SHP77 (cell line): Measurements from ENCODE around the gene MAP3K9.
"Not testable (repeated sequence)": the region's sequence is repeated elsewhere in the genome, so short reads cannot be mapped to it uniquely, and the experiment has no call there.

Source experiments
- DNase-seq, 2 experiments: peaks; one replicate each; lab custom pipeline; 2025; lab: John Stamatoyannopoulos, UW

The MAP3K9 gene

GRCh38 chr14:70723276-70723675, 86.0 kb downstream of the MAP3K9 start:
- DNase-seq = no peak

DNA sequence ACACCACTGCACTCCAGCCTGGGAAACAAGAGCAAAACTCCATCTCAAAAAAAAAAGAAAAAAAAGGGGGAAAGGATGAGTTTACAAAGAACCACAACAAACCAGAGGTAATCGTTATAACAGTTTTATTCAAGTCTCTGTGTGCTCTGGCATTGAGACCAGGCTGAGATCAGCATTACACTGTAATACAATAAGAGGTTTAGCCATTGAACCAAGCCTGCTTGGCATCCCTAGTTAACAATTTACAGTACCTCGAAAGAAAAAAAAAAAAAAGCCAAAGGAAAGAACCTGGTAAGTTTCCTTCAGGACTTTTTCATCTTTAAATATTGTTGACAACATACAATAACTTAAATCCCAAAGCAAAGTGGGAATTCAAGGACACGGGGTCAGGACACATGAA, 86.9 kb downstream of the MAP3K9 start:
- DNase-seq = no peak

DNA sequence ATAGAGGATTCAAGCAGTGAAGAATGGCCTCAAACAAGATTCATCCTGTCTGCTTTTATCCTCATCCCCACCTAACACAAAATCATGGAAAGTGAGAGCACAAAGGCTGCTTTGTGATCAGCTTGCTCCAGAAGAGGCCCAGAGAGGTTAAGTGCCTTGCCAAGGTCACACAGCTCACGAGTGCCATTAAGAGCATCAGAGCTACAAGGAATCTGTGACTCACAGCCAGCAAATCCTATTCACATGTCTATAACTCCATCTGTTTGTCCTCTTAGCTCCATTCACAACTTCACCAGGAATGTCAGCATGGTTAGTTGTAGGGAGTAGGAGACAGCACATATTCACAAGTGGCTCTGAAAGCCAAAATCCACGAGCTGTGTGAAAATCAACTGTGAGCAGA, 87.8 kb downstream of the MAP3K9 start:
- DNase-seq = no peak

DNA sequence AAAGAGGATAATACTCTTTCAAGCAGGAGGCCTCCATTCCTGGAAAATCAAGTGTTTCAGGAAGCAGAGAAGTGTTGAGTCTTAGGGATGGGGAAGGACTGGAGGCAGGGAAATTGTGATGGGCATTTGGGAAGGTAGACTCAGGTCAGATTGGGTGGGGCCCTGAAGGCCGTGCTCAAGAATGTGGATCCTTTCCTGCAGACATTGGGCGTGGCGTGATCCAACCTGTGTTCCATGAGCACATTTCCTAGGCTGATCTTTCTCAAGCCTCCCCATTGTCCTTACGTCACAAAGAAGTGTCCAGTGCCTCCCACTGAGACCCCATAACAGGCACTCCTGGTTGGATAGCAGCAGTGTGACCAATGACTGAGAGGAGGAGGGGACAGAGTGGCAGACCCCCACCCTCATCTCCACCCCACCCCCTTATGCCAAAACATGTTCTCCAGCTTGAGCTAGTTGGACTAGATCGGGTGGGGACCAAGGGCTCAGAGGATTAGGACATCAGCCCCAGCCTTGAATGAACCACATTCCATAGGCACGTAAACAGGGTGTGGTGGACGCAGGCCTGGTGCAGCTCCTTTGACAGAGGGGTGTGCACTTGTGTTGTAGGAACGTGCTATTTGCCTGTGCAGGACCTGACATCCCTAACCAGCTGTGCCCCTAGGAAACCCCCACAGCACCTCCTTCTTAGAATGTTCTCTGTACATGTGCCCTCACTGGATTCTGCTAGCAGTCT, 90.8 kb downstream of the MAP3K9 start:
- DNase-seq = no peak

DNA sequence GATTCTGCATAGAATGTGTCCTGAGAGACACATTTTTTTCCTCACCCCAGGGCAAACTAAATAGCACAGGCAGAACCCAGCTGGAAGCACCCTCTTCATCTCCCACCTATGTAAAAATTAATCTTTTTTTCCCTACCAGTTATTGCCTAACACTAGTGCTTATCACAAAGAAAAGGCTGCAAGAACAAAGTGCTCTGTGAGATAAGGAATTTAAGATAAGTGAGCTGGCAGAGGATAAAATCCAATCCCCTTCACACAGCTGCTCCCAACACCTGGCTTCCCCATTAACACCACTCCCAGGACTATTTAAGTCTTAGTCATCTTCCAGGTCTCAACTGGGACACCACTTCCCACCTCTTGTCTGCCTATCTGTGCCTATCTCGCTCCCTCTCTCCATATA, 92.4 kb downstream of the MAP3K9 start:
- DNase-seq = no peak

GRCh38 chr14:70716483-70716882, 92.8 kb downstream of the MAP3K9 start:
- DNase-seq = no peak

DNA sequence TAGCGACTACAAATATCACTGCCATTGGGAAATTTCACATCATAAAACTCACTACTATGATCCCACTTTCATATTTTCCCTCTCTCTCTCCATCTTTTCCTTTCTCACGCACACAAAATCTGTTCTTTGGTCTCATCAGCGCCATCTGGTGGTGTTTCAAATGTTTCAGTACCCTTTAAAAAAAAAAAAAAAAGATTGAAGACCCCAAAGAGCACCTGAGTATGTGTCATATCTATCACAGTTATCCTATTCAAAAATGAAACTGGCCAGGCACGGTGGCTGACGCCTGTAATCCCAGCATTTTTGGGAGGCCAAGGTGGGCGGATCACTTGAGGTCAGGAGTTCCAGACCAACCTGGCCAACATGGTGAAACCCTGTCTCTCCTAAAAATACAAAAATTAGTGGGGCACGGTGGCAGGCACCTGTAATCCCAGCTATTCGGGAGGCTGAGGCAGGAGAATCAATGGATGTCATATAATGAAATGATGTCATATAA, 95.2 kb downstream of the MAP3K9 start:
- peak; percentile 39 to 60 for DNase-seq

DNA sequence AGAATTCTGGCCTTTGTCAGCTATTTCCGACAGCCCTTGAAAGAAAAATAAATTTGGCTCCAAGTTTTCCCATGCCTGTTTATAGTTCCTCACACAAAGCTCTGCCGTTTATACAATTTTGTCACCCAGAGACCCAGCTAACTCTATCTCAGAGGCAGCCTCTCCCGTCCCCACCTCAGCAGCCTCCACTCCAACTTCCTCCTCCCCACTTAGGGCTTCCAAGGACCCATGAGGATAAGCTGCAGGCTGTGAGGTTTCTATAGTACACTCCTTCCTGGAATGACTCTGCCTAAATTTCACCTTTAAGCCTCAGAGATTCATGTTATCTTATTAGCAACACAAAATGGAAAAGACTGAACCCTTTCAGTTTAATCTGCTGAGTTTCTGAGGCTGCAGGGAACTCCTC, 95.8 kb downstream of the MAP3K9 start:
- no peak for DNase-seq

GRCh38 chr14:70713096-70713495, 96.2 kb downstream of the MAP3K9 start:
- no peak for DNase-seq

- no peak for DNase-seq
Observed at GRCh38 chr14:70711451-70711850, 97.9 kb downstream of the MAP3K9 start.

DNA sequence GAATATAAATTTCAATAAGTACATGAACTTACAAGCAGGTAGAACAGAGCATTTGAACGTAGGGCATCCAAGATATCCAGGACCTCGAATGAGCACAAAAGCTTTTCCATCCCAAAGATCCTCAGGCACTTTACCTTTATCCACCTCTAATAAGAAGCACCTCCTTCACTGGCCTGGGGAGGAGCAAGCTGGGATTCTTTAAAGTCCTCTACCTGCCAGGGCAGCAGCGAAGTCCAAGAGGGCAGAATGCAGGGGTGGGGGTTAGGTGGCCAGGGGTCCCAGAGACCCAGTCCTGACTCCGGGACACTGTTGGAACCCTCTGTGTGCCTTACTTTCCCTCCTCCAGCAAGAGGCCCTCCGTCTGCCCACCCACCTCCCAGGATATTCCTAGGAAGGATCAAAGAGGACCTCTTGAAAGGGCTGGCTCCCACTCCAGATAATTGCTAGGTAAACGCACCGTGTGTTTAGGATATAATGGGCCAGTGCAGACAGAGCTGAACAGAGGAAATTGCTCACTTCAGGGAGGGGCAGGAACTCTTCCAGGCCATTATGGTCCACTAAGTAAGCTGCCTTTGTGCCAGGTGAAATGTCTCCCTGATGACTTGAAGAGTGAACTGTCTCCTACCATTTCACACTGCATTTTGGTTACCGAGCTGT, 99.5 kb downstream of the MAP3K9 start:
- DNase-seq = peak; percentile 20 to 39

- no peak for DNase-seq
Observed at GRCh38 chr14:70708717-70709570, 100.4 kb downstream of the MAP3K9 start.

DNA sequence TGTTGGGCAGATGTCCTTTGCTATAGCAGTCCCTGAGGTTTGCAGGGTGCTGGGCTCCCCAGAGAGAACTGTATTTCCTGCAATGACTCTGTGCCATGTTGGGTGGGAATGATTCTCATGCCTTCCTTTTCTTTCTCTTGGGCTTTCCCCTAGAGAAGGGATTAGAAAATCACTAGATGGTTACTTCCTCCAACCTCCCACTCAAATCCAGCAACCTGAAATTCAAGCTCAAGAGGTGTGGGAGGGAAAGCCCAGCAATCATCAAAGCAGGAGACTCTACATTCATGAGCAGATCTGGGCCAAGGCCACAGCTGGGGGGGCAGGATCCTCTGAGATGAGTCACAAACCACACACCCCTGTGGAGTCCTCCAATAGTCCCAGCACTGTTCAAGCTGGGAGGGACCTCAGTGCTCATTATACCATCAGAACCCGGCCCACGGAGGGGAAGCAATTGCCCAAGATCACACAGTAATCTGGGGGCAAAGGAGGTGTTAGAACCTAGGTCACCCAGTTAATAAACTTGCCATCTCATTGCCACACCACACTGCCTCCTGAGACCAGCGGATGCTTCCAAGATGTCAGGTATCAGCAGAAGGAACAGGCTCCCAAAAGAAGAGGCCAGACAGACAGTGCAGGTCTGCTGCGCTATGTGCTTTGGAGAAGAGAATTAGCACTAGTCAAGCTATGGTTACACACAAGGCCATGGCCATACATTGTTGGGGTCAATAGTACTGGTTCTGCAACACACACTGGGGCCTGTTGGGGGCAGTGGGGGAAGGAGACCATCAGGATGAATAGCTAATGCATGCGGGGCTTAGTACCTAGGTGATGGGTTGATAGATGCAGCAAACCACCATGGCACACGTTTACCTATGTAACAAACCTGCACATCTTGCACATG, 101.9 kb downstream of the MAP3K9 start:
- DNase-seq = no peak

GRCh38 chr14:70706177-70706576, 103.1 kb downstream of the MAP3K9 start:
- DNase-seq = no peak

- DNase-seq = no peak
Observed at GRCh38 chr14:70704960-70705359, 104.4 kb downstream of the MAP3K9 start.

DNA sequence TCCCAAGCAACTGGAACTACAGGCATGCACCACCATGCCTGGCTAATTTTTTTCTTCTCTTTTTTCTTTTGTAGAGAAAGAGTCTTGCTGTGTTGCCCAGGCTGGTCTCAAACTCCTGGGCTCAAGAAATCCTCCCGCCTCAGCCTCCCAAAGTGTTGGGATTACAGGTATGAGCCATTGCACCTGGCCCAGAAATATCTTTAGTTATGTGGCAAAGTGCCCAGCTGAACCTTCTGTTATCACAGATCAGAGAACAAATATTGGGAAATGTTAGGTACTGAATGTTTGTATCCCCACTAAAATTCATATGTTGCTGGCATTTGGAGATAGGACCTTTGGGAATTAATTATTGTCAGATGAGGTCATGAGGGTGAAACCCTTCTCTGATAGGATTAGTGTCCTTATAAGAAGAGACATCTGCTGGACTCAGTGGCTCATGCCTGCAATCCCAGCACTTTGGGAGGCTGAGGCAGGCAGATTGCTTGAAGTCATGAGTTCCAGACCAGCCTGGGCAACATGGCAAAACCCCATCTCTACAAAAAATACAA, 105.6 kb downstream of the MAP3K9 start:
- not testable (repeated sequence) for DNase-seq

- DNase-seq = no peak
Observed at GRCh38 chr14:70702161-70702560, 107.2 kb downstream of the MAP3K9 start.

DNA sequence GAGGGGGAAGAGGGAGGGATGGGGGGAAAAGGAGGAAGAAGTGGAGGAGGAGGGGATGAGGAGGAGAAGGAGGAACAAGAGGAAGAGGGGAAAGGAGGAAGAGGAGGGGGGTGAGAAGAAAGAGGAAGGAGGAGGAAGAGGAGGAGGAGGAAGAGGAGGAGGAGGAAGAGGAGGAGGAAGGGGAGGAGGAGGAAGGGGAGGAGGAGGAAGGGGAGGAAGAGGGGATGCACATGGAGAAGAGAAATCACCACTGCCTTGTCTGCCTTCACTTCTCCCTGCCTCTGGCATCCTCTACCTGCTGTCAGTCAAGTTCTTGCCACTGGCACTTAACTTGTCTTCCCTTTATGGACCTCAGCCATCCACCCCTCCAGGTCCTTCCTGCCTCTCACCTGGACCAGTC, 107.7 kb downstream of the MAP3K9 start:
- DNase-seq = no peak

DNA sequence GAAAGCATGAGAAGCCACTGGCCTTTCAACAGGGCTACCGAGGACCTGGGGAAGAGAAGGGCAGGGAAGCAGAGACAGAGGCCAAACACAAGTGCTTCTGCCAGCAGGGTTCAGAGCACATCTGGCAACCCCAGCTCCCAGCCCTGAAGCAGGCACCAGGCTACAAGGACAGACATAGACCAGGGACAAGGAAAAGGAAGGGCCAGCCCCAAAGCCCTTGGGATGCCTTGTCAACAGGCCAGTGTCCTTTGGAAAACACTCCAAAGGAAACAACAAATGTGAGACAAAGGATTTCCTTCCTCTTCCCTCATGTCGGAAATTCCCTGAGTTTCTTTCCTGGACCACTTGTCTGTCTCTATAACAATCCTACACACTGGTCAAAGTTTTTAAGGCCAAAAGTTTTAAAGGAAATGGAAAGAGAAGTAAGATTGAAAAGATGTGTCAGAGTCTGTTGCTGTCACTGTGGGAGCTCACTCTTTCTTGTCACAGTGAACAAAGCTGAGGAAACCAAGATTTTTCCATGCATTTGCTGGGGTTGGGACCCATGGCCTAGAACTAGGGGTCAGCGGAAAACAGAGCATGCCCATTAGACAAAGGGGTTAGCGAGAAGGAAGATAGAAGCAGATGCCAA, 108.2 kb downstream of the MAP3K9 start:
- DNase-seq = no peak

DNA sequence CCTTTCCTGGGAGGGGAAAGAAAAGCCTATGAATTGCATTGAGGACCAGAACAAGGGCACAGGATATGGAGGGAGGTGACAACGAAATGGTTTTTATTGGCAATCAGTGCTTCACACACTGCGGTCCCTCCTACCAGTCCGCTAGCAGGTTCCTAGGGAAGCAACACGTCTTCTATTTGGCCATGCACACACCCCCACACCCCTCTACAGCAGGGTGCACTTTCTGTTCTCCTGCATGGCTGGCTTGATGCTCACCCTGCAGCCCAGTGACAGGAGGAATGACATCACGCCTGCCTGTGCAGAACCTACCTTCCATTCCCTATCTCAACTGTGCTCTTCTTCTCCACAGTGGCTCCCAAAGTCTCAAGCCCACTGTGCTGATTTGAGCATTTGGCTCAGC, 109.7 kb downstream of the MAP3K9 start:
- DNase-seq = no peak

DNA sequence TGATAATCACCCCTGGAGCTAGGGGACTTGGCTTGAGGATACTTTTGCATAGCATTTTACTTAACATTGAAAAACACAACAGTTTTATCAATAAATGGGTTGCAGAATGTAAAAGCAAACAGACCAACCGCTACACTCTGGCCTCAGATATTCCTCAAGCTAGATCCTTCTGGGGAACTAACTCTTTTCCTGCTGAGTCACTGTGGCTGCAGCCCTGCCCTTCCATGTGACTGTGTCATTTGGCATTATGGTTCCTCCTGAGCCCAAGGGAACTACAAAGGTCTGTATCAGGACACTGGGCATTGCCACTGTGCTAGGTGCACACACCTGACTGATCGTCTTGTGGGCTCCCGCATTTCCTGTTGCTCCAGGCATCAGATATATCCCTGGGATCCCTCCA, 111.0 kb downstream of the MAP3K9 start:
- no peak for DNase-seq
